GM12892 (cell line): ENCODE data around the gene CPNE7.

Source experiments
- POLR2A ChIP-seq: IDR thresholded peaks from 2 replicates; pipeline ENCODE4 v1.6.1; 2011; ENCODE audit warnings: low read depth, low read length, control low read depth
- TAF1 ChIP-seq: IDR thresholded peaks from 2 replicates; pipeline ENCODE4 v1.6.1; 2011; ENCODE audit warnings: low read depth, mild to moderate bottlenecking, control low read depth, low read length, borderline replicate concordance

DNA sequence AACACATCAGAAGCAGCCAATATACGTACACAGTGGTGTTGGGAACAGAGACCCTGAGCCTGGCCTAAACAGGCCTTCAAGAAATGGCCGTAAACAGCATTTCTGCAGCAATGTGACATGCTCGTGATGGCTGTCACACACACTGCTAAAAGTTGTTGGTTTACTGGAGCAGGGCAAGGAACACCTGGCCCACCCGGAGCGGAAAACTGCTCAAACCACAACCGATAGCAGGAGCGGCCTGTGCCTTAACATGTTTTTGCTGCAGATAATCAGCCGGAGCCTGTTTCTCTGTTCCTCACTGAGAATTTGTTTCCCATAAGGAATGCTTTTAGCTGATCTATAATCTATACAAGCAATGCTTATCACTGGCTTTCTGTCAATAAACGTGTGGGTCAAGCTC lies 31.9 kb downstream of the CPNE7 start:
- no peak for TF ChIP-seq POLR2A
- TF ChIP-seq TAF1 = no peak
